ENCODE measurements around the gene CD44. TPM values are rescaled to one million over a fixed set of nuclear protein-coding genes. Genes with fewer than 3 reads are reported as not detected.

Gene CD44
- total RNA-seq, 1 donor from 2014 or later: 548 TPM

- intact Hi-C loops (cut with DNase I): no loop called here
- peaks cover 4% of the 10 kb centered on the region for H3K4me1 ChIP-seq
- no peak overlapping the region for H3K27ac ChIP-seq
- DNase-seq (no peak), ATAC-seq (peak; percentile 48)
- H3K27me3 ChIP-seq: no peaks in the 10 kb centered on the region
- TF ChIP-seq CTCF (IDR thresholded peaks at IDR 0.05): no peak
- H3K9me3 ChIP-seq: no peaks in the 10 kb centered on the region
- H3K4me3 ChIP-seq: no peak overlapping the region
- H3K36me3 ChIP-seq: no peaks in the 10 kb centered on the region
Observed at GRCh38 chr11:35248558-35249323, 109.8 kb downstream of the CD44 start.

GRCh38 chr11:35250192-35250591, 111.2 kb downstream of the CD44 start:
- intact Hi-C loops (cut with DNase I): no loop called here
- DNase-seq: no peak
- H3K4me3 ChIP-seq: no peak overlapping the region

GRCh38 chr11:35250621-35251020, 111.7 kb downstream of the CD44 start:
- H3K4me1 ChIP-seq: peaks cover 6% of the 10 kb centered on the region
- no peak overlapping the region for H3K27ac ChIP-seq
- intact Hi-C loops (cut with DNase I): no loop called here
- peak; percentile 76 for ATAC-seq
- H3K36me3 ChIP-seq: no peaks in the 10 kb centered on the region
- no peaks in the 10 kb centered on the region for H3K9me3 ChIP-seq
- no peak overlapping the region for H3K4me3 ChIP-seq
- no peaks in the 10 kb centered on the region for H3K27me3 ChIP-seq
- TF ChIP-seq CTCF (IDR thresholded peaks at IDR 0.05): no peak
- DNase-seq: no peak

More at GRCh38 chr11:35250192-35250591, 111.2 kb downstream of the CD44 start:
- Histone ChIP-seq H3K27me3 (no peaks in the 10 kb centered on the region), H3K27ac (no peak overlapping the region), H3K4me1 (peaks cover 6% of the 10 kb centered on the region), H3K36me3 (no peaks in the 10 kb centered on the region), H3K9me3 (no peaks in the 10 kb centered on the region)
- no peak for ATAC-seq
- no peak for TF ChIP-seq CTCF (IDR thresholded peaks at IDR 0.05)

- Histone ChIP-seq H3K27me3 (no peaks in the 10 kb centered on the region), H3K27ac (no peak overlapping the region), H3K4me1 (peaks cover 6% of the 10 kb centered on the region), H3K4me3 (no peak overlapping the region), H3K9me3 (no peaks in the 10 kb centered on the region), H3K36me3 (no peaks in the 10 kb centered on the region)
- DNase-seq (no peak), ATAC-seq (no peak)
- intact Hi-C loops (cut with DNase I): no loop called here
- TF ChIP-seq CTCF (IDR thresholded peaks at IDR 0.05): no peak
Observed at GRCh38 chr11:35253237-35253636, 114.3 kb downstream of the CD44 start.

- ATAC-seq: no peak
- H3K4me1 ChIP-seq: peaks cover 11% of the 10 kb centered on the region
- no peaks in the 10 kb centered on the region for H3K9me3 ChIP-seq
- intact Hi-C loops (cut with DNase I): no loop called here
- DNase-seq: no peak
- H3K36me3 ChIP-seq: no peaks in the 10 kb centered on the region
- H3K27ac ChIP-seq: no peak overlapping the region
- H3K27me3 ChIP-seq: no peaks in the 10 kb centered on the region
- TF ChIP-seq CTCF (IDR thresholded peaks at IDR 0.05): no peak
- H3K4me3 ChIP-seq: no peak overlapping the region
Observed at GRCh38 chr11:35255514-35255913, 116.5 kb downstream of the CD44 start.

All from upper lobe of right lung (tissue), 1 donor.